Panc1 (cell line): ENCODE measurements around the gene ADRM1.

Source experiments
- POLR2AphosphoS5 ChIP-seq: IDR thresholded peaks from 2 replicates; pipeline ENCODE4 v1.6.1; 2012; ENCODE audit warnings: mild to moderate bottlenecking, low read depth, low read length, moderate library complexity
- REST ChIP-seq, 2 experiments: IDR thresholded peaks; 2 replicates each; pipeline ENCODE4 v1.6.1; 2011 to 2012; ENCODE audit warnings: low read depth in 2 of 2, control low read depth in 1 of 2, low read length in 1 of 2, mild to moderate bottlenecking in 1 of 2, moderate library complexity in 1 of 2; ENCODE audit not compliant: insufficient read depth in 1 of 2
- TF ChIP-seq, protein P1 (sequence below): fragments of 450-650 bp; IDR thresholded peaks from 2 replicates; pipeline ENCODE4 v1.5.1; 2017; ENCODE audit warnings: mild to moderate bottlenecking

DNA sequence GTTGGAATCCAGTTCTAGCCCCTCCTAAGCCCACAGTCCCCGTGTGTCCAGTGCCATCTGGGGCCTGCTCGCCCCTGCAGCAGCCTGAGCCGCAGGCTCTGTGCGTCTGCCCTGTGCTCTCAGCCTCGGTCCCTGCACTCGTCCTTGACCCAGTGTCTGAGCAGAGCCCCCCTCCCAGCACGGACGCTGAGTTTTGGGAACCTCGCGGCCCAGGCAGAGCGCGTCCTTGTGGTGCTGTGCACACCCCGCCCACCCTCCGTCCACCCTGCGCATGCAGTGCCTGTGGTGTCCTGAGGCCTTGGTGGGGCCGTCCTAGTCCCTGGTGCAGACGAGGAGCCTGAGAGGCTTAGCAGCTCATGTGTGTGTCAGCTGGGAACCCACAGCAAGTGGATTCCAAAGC is 32.9 kb upstream of the ADRM1 start:
- TF ChIP-seq POLR2AphosphoS5 (no peak), REST (IDR thresholded peaks at IDR 0.05; ENCODE audit: insufficient read depth in 1 of 2, low read depth in 2 of 2, low read length in 1 of 2) (no peak)
- TF ChIP-seq, protein P1, sequence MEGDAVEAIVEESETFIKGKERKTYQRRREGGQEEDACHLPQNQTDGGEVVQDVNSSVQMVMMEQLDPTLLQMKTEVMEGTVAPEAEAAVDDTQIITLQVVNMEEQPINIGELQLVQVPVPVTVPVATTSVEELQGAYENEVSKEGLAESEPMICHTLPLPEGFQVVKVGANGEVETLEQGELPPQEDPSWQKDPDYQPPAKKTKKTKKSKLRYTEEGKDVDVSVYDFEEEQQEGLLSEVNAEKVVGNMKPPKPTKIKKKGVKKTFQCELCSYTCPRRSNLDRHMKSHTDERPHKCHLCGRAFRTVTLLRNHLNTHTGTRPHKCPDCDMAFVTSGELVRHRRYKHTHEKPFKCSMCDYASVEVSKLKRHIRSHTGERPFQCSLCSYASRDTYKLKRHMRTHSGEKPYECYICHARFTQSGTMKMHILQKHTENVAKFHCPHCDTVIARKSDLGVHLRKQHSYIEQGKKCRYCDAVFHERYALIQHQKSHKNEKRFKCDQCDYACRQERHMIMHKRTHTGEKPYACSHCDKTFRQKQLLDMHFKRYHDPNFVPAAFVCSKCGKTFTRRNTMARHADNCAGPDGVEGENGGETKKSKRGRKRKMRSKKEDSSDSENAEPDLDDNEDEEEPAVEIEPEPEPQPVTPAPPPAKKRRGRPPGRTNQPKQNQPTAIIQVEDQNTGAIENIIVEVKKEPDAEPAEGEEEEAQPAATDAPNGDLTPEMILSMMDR = no peak
